Neural cell (in vitro differentiated cells): Measurements from ENCODE around the gene CD81. TPM values are rescaled to one million over a fixed set of nuclear protein-coding genes. Genes with fewer than 3 reads are reported as not detected.

Experiments used
- H2AFZ ChIP-seq: fragments of 200-600, 300-800 bp; sonication (generic), shearing (Covaris generic); 2 replicates; pipeline ENCODE4 v1.6.0; 2014; ENCODE audit warnings: low read depth, mild to moderate bottlenecking, antibody characterized with exemption, low read length, moderate library complexity
- H3F3A ChIP-seq: fragments of 200-600 bp; shearing (Covaris generic); 2 replicates; pipeline ENCODE4 v1.6.1; 2016; ENCODE audit warnings: mild to moderate bottlenecking, moderate library complexity, mixed read lengths, antibody characterized with exemption, low read length; ENCODE audit not compliant: insufficient read depth, poor library complexity, severe bottlenecking
- H3K27ac ChIP-seq: fragments of 200-600, 300-800 bp; sonication (generic), shearing (Covaris generic); 2 replicates; pipeline ENCODE4 v1.5.1; 2014; ENCODE audit warnings: mild to moderate bottlenecking, low read length, moderate library complexity
- H3K27me3 ChIP-seq: fragments of 300-800, 200-600 bp; sonication (generic), shearing (Covaris generic); 2 replicates; pipeline ENCODE4 v1.6.0; 2014; ENCODE audit warnings: mild to moderate bottlenecking, low read depth, low read length, moderate library complexity; ENCODE audit not compliant: insufficient read depth
- H3K36me3 ChIP-seq: fragments of 300-800, 200-600 bp; sonication (generic), shearing (Covaris generic); 2 replicates; pipeline ENCODE4 v1.5.1; 2014; ENCODE audit warnings: mild to moderate bottlenecking, antibody characterized with exemption, low read length, moderate library complexity; ENCODE audit not compliant: insufficient read depth
- H3K4me2 ChIP-seq: fragments of 300-800, 200-600 bp; sonication (generic), shearing (Covaris generic); 2 replicates; pipeline ENCODE4 v1.6.0; 2014; ENCODE audit warnings: mild to moderate bottlenecking, low read length
- H3K4me3 ChIP-seq: fragments of 300-800, 200-600 bp; sonication (generic), shearing (Covaris generic); 2 replicates; pipeline ENCODE4 v1.5.1; 2014; ENCODE audit warnings: mild to moderate bottlenecking, low read length, moderate library complexity
- H3K79me2 ChIP-seq: fragments of 200-600 bp; shearing (Covaris generic); replicated peaks from 2 replicates; pipeline ENCODE4 v1.6.0; 2014; ENCODE audit warnings: mild to moderate bottlenecking, low read length, moderate library complexity; ENCODE audit not compliant: insufficient read depth
- H3K9ac ChIP-seq: fragments of 300-800, 200-600 bp; sonication (generic), shearing (Covaris generic); 2 replicates; pipeline ENCODE4 v1.6.1; 2016; ENCODE audit warnings: mild to moderate bottlenecking, low read length, mixed read lengths
- H3K9me2 ChIP-seq: fragments of 200-600 bp; shearing (Covaris generic); 2 replicates; pipeline ENCODE4 v1.6.1; 2016; ENCODE audit warnings: mild to moderate bottlenecking, low read length, mixed read lengths; ENCODE audit not compliant: insufficient read depth
- H3K9me3 ChIP-seq: fragments of 200-600, 300-800 bp; sonication (generic), shearing (Covaris generic); 2 replicates; pipeline ENCODE4 v1.6.1; 2016; ENCODE audit warnings: mild to moderate bottlenecking, mixed run types, low read length, moderate library complexity, mixed read lengths
- H4K20me1 ChIP-seq: fragments of 200-600 bp; shearing (Covaris generic); 2 replicates; pipeline ENCODE4 v1.6.1; 2016; ENCODE audit warnings: mild to moderate bottlenecking, mixed run types; ENCODE audit not compliant: insufficient read depth
- EP300 ChIP-seq: fragments of 450-650 bp; conservative IDR thresholded peaks from 2 replicates; pipeline ENCODE4 v1.6.1; 2014; ENCODE audit warnings: antibody characterized with exemption, mild to moderate bottlenecking, moderate library complexity; ENCODE audit not compliant: poor library complexity, severe bottlenecking
- EZH2 ChIP-seq: fragments of 200-600, 300-800 bp; shearing (Covaris generic), sonication (generic); IDR thresholded peaks from 2 replicates; pipeline ENCODE4 v1.6.1; 2014; ENCODE audit warnings: antibody characterized with exemption, low read length, borderline replicate concordance, mild to moderate bottlenecking; ENCODE audit not compliant: insufficient read depth, poor library complexity, severe bottlenecking
- MXI1 ChIP-seq: fragments of 450-650 bp; conservative IDR thresholded peaks from 2 replicates; pipeline ENCODE4 v1.6.1; 2014; ENCODE audit warnings: antibody characterized with exemption, mild to moderate bottlenecking; ENCODE audit not compliant: poor library complexity, severe bottlenecking
- POLR2AphosphoS5 ChIP-seq: IDR thresholded peaks from 2 replicates; pipeline ENCODE4 v1.6.1; 2012
- RAD21 ChIP-seq: fragments of 450-650 bp; conservative IDR thresholded peaks from 2 replicates; pipeline ENCODE4 v1.6.1; 2014; ENCODE audit warnings: antibody characterized with exemption, mild to moderate bottlenecking, moderate library complexity
- SMC3 ChIP-seq: fragments of 450-650 bp; conservative IDR thresholded peaks from 2 replicates; pipeline ENCODE4 v1.6.1; 2014; ENCODE audit warnings: antibody characterized with exemption, mild to moderate bottlenecking, moderate library complexity; ENCODE audit not compliant: poor library complexity
- TAF1 ChIP-seq: IDR thresholded peaks from 2 replicates; pipeline ENCODE4 v1.6.1; 2012; ENCODE audit warnings: low read depth
- polyA plus RNA-seq: library from polyadenylated mRNA; depleted of rRNA; stranded (reverse); fragments of >200 nt; gene quantifications from 2 replicates; pipeline ENCODE4 v1.2.3, GENCODE V29; 2014
- TF ChIP-seq, protein P1 (sequence below): fragments of 450-650 bp; IDR thresholded peaks from 2 replicates; pipeline ENCODE4 v1.5.1; 2014; ENCODE audit warnings: antibody characterized with exemption, mild to moderate bottlenecking, moderate library complexity; ENCODE audit not compliant: poor library complexity, severe bottlenecking
- TF ChIP-seq, protein P2 (sequence below): IDR thresholded peaks from 2 replicates; pipeline ENCODE4 v1.6.1; 2012; ENCODE audit warnings: borderline replicate concordance

CD81 gene
- polyA plus RNA-seq, 1 donor from 2014 or later = 97.8 TPM

DNA sequence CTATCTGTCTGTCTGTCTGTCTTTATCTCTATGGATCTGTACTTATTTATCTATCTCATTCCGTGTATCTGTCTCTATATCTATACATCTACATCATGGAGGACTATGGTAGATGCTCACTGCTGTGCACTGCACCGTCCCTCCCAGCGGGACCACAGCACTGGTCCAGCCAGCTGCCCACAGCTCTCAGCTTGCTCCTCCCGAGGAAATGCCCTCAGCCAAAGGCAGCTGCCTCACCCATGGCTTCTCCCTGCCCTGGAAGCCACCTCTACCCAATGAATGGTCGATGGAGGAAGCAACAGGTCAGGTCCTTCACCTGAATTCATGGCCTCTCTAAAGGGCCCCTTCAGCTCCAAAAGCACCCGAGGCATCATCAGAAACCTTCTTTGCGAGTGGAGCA lies 14.7 kb upstream of the CD81 start:
- H4K20me1 ChIP-seq = no peaks in the 10 kb centered on the region
- H3K9ac ChIP-seq = no peak overlapping the region
- no peaks in the 10 kb centered on the region for H3K79me2 ChIP-seq
- H3K27ac ChIP-seq = no peak overlapping the region
- H3F3A ChIP-seq = no peaks in the 10 kb centered on the region
- no peaks in the 10 kb centered on the region for H3K36me3 ChIP-seq
- no peak overlapping the region for H3K4me2 ChIP-seq
- no peaks in the 10 kb centered on the region for H3K9me3 ChIP-seq
- H2AFZ ChIP-seq = no peak overlapping the region
- no peak overlapping the region for H3K4me3 ChIP-seq
- TF ChIP-seq EP300 = no peak
- TF ChIP-seq, protein P1, sequence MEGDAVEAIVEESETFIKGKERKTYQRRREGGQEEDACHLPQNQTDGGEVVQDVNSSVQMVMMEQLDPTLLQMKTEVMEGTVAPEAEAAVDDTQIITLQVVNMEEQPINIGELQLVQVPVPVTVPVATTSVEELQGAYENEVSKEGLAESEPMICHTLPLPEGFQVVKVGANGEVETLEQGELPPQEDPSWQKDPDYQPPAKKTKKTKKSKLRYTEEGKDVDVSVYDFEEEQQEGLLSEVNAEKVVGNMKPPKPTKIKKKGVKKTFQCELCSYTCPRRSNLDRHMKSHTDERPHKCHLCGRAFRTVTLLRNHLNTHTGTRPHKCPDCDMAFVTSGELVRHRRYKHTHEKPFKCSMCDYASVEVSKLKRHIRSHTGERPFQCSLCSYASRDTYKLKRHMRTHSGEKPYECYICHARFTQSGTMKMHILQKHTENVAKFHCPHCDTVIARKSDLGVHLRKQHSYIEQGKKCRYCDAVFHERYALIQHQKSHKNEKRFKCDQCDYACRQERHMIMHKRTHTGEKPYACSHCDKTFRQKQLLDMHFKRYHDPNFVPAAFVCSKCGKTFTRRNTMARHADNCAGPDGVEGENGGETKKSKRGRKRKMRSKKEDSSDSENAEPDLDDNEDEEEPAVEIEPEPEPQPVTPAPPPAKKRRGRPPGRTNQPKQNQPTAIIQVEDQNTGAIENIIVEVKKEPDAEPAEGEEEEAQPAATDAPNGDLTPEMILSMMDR = no peak
- TF ChIP-seq, protein P2, sequence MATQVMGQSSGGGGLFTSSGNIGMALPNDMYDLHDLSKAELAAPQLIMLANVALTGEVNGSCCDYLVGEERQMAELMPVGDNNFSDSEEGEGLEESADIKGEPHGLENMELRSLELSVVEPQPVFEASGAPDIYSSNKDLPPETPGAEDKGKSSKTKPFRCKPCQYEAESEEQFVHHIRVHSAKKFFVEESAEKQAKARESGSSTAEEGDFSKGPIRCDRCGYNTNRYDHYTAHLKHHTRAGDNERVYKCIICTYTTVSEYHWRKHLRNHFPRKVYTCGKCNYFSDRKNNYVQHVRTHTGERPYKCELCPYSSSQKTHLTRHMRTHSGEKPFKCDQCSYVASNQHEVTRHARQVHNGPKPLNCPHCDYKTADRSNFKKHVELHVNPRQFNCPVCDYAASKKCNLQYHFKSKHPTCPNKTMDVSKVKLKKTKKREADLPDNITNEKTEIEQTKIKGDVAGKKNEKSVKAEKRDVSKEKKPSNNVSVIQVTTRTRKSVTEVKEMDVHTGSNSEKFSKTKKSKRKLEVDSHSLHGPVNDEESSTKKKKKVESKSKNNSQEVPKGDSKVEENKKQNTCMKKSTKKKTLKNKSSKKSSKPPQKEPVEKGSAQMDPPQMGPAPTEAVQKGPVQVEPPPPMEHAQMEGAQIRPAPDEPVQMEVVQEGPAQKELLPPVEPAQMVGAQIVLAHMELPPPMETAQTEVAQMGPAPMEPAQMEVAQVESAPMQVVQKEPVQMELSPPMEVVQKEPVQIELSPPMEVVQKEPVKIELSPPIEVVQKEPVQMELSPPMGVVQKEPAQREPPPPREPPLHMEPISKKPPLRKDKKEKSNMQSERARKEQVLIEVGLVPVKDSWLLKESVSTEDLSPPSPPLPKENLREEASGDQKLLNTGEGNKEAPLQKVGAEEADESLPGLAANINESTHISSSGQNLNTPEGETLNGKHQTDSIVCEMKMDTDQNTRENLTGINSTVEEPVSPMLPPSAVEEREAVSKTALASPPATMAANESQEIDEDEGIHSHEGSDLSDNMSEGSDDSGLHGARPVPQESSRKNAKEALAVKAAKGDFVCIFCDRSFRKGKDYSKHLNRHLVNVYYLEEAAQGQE = no peak
- no peak for TF ChIP-seq EZH2
- no peak for TF ChIP-seq MXI1
- TF ChIP-seq SMC3 = no peak
- TF ChIP-seq RAD21 = no peak
- no peak for TF ChIP-seq TAF1
- no peak for TF ChIP-seq POLR2AphosphoS5
- no peaks in the 10 kb centered on the region for H3K27me3 ChIP-seq
- H3K9me2 ChIP-seq = no peaks in the 10 kb centered on the region

DNA sequence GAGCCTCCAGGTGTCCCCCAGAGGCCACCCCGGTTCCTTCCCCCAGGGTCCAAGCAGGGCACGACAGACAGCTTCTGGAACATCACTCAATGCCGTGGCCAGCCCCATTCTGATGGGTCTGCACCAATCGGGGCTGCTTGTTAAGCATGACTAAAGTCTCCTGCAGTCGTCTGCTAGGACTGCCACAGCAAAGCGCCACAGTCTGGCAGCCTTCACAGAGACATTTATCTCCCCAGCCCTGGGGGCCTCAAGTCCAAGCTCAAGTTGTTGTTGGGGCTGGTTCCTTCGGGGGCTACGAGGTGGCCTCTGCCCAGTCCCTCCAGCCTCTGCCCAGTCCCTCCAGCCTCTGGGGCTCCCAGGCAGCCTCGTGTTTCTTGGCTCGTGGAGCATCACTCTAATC lies 14.0 kb upstream of the CD81 start:
- Histone ChIP-seq H3K27ac (no peak overlapping the region), H3K9me3 (no peaks in the 10 kb centered on the region), H3K27me3 (no peaks in the 10 kb centered on the region), H3K36me3 (no peaks in the 10 kb centered on the region), H3K9me2 (no peaks in the 10 kb centered on the region), H3K79me2 (no peaks in the 10 kb centered on the region), H4K20me1 (no peaks in the 10 kb centered on the region), H3F3A (no peaks in the 10 kb centered on the region), H3K4me2 (no peak overlapping the region), H3K4me3 (no peak overlapping the region), H2AFZ (no peak overlapping the region), H3K9ac (no peak overlapping the region)
- TF ChIP-seq EP300 = no peak
- no peak for TF ChIP-seq TAF1
- no peak for TF ChIP-seq MXI1
- TF ChIP-seq, protein P2 = no peak
- TF ChIP-seq RAD21 = no peak
- no peak for TF ChIP-seq SMC3
- TF ChIP-seq EZH2 = no peak
- TF ChIP-seq, protein P1 = no peak
- TF ChIP-seq POLR2AphosphoS5 = no peak
